DND-41 (cell line): ENCODE measurements around the gene SCART1.
A peak's percentile ranks its signal among the peaks of the same experiment; 100 is the strongest.
"Not testable (repeated sequence)": the region's sequence is repeated elsewhere in the genome, so short reads cannot be mapped to it uniquely, and the experiment has no call there.

Experiments used
- ATAC-seq: fragments of 200-7000 bp; cut with Tn5 transposase; 3 replicates; pipeline ENCODE4 v1.9.1; 2021; ENCODE audit warnings: low read depth; ENCODE audit not compliant: insufficient read depth
- DNase-seq: peaks from one replicate; pipeline ENCODE4 v3.0.0-alpha.2; 2020
- H2AFZ ChIP-seq: 2 replicates; pipeline ENCODE4 v1.6.0; 2012; ENCODE audit warnings: low read depth, low read length
- H3K27ac ChIP-seq: 2 replicates; pipeline ENCODE4 v1.5.1; 2012; ENCODE audit warnings: low read length, inconsistent platforms
- H3K27me3 ChIP-seq: fragments of 200-600 bp; sonication (generic); 2 replicates; pipeline ENCODE4 v1.6.0; 2012; ENCODE audit warnings: low read length, mild to moderate bottlenecking, inconsistent platforms; ENCODE audit not compliant: insufficient read depth, poor library complexity
- H3K36me3 ChIP-seq: 2 replicates; pipeline ENCODE4 v1.5.1; 2012; ENCODE audit warnings: low read length, inconsistent platforms; ENCODE audit not compliant: insufficient read depth
- H3K4me1 ChIP-seq: 2 replicates; pipeline ENCODE4 v1.5.1; 2012; ENCODE audit warnings: mild to moderate bottlenecking, low read length; ENCODE audit not compliant: insufficient read depth
- H3K4me2 ChIP-seq: 2 replicates; pipeline ENCODE4 v1.6.0; 2012; ENCODE audit warnings: mild to moderate bottlenecking, moderate library complexity, low read length, inconsistent platforms; ENCODE audit not compliant: insufficient read depth
- H3K4me3 ChIP-seq, 2 experiments: fragments of 200-600 bp in 1 of 2; shearing (Covaris generic) in 1 of 2; 2 replicates each; pipeline ENCODE4 v1.5.1; 2012 to 2016; ENCODE audit warnings: inconsistent platforms in 2 of 2, low read length in 2 of 2, mild to moderate bottlenecking in 2 of 2, low read depth in 1 of 2, moderate library complexity in 1 of 2
- H3K79me2 ChIP-seq: 2 replicates; pipeline ENCODE4 v1.6.0; 2012; ENCODE audit warnings: low read length, inconsistent platforms; ENCODE audit not compliant: insufficient read depth
- H3K9ac ChIP-seq: 2 replicates; pipeline ENCODE4 v1.6.0; 2012; ENCODE audit warnings: low read depth, mild to moderate bottlenecking, inconsistent platforms, low read length, moderate library complexity
- H3K9me3 ChIP-seq: 2 replicates; pipeline ENCODE4 v1.5.1; 2012; ENCODE audit warnings: low read length, moderate library complexity, mild to moderate bottlenecking, inconsistent platforms; ENCODE audit not compliant: insufficient read depth, severe bottlenecking
- H4K20me1 ChIP-seq: 2 replicates; pipeline ENCODE4 v1.6.0; 2012; ENCODE audit warnings: low read length; ENCODE audit not compliant: insufficient read depth
- EZH2 ChIP-seq: IDR thresholded peaks from 3 replicates; pipeline ENCODE4 v1.6.1; 2012; ENCODE audit warnings: borderline replicate concordance, low read depth, mild to moderate bottlenecking, moderate library complexity, low read length, inconsistent platforms; ENCODE audit not compliant: severe bottlenecking
- TF ChIP-seq, protein P1 (sequence below): IDR thresholded peaks from 2 replicates; pipeline ENCODE4 v1.5.1; 2012; ENCODE audit warnings: borderline replicate concordance, low read length, moderate library complexity, mild to moderate bottlenecking; ENCODE audit not compliant: poor library complexity, severe bottlenecking; ENCODE audit errors: extremely low read depth

SCART1 gene

DNA sequence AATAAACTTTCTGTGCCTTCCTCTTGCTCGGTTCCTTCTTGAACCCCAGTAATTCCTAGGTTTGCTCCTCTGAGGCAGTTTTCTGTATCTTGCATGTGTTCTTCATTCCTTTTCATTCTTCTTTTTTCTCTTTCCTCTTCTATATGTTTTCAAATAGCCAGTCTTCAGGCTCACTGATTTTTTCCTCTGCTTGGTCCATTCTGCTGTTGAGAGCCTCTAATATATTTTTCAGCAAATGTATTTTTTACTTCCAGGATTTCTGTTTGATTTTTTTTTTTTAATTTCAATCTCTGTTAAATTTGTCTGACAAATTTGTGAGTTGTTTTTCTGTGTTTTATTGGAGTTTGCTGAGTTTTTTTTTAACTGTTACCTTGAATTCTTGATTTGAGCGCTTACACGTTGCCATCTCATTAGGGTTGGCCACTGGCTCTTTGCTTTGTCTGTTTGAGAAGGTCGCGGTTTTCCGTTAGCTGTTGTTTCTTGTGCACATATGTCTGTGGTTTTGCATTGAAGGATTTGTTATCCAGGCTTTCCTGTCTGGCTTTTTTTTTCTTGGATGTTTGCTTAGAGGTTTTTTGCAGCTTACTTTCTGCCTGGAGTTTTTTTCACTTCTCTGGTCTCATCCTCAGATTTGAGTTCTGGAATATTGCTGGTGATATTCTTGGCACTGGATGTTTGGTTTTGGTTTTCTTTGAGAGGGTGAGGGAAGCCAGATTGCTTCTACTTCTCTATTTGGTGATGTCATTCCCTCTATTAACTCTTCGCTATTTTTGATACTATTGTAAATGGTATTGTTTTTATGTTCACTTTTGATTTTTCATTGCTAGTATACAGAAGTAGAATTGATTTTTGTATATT, 42.0 kb upstream of the SCART1 start:
- H3K79me2 ChIP-seq = peaks cover 73% of the 10 kb centered on the region

DNA sequence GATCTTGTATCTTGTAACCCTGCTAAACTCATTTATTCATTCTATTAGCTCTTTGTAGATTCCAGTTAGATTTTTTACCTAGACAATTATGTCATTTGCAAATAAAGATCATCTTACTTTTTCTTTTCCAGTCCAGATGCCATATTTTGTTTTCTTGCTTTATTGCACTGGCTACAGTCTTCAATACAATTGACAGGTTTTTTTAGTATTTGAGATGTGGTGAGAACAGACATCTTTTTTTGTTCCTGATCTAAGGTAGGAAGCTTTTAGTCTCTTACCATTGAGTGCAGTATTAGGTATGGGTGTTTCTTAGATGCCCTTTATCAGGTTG, 41.4 kb upstream of the SCART1 start:
- Histone ChIP-seq H3K27ac (no peak overlapping the region), H3K9me3 (peaks cover 60% of the 10 kb centered on the region), H4K20me1 (no peaks in the 10 kb centered on the region), H3K27me3 (no peaks in the 10 kb centered on the region), H3K79me2 (peaks cover 67% of the 10 kb centered on the region), H3K4me3 (no peak overlapping the region), H2AFZ (no peak overlapping the region), H3K4me1 (no peaks in the 10 kb centered on the region), H3K4me2 (no peak overlapping the region), H3K36me3 (peaks cover 78% of the 10 kb centered on the region), H3K9ac (no peak overlapping the region)
- no peak for TF ChIP-seq EZH2
- TF ChIP-seq, protein P1, sequence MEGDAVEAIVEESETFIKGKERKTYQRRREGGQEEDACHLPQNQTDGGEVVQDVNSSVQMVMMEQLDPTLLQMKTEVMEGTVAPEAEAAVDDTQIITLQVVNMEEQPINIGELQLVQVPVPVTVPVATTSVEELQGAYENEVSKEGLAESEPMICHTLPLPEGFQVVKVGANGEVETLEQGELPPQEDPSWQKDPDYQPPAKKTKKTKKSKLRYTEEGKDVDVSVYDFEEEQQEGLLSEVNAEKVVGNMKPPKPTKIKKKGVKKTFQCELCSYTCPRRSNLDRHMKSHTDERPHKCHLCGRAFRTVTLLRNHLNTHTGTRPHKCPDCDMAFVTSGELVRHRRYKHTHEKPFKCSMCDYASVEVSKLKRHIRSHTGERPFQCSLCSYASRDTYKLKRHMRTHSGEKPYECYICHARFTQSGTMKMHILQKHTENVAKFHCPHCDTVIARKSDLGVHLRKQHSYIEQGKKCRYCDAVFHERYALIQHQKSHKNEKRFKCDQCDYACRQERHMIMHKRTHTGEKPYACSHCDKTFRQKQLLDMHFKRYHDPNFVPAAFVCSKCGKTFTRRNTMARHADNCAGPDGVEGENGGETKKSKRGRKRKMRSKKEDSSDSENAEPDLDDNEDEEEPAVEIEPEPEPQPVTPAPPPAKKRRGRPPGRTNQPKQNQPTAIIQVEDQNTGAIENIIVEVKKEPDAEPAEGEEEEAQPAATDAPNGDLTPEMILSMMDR = no peak
- ATAC-seq (no peak), DNase-seq (no peak)

More for the DNA sequence above, 42.0 kb upstream of the SCART1 start:
- Histone ChIP-seq H3K4me3 (no peak overlapping the region), H3K4me2 (no peak overlapping the region), H3K27me3 (no peaks in the 10 kb centered on the region), H3K36me3 (peaks cover 84% of the 10 kb centered on the region), H3K4me1 (no peaks in the 10 kb centered on the region), H3K27ac (no peak overlapping the region), H3K9me3 (peaks cover 66% of the 10 kb centered on the region), H3K9ac (no peak overlapping the region), H2AFZ (no peak overlapping the region), H4K20me1 (no peaks in the 10 kb centered on the region)
- ATAC-seq (no peak), DNase-seq (no peak)
- TF ChIP-seq EZH2 = no peak
- TF ChIP-seq, protein P1 = no peak

DNA sequence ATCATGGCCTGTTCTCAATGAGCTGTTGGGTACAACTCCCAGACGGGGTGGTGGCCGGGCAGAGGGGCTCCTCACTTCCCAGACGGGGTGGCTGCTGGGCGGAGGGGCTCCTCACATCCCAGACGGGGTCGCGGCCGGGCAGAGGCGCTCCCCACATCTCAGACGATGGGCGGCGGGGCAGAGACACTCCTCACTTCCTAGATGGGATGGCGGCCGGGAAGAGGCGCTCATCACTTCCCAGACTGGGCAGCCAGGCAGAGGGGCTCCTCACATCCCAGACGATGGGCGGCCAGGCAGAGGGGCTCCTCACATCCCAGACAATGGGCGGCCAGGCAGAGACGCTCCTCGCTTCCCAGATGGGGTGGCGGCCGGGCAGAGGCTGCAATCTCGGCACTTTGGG, 39.3 kb upstream of the SCART1 start:
- H3K9me3 ChIP-seq = peaks cover 49% of the 10 kb centered on the region
- DNase-seq = peak; percentile 4
- H3K79me2 ChIP-seq = peaks cover 50% of the 10 kb centered on the region
- H3K27ac ChIP-seq, H3K4me2 ChIP-seq, H3K4me3 ChIP-seq, H3K4me1 ChIP-seq, ATAC-seq, H4K20me1 ChIP-seq, H3K9ac ChIP-seq, H2AFZ ChIP-seq, H3K27me3 ChIP-seq: not testable (repeated sequence)
- H3K36me3 ChIP-seq = peaks cover 72% of the 10 kb centered on the region

DNA sequence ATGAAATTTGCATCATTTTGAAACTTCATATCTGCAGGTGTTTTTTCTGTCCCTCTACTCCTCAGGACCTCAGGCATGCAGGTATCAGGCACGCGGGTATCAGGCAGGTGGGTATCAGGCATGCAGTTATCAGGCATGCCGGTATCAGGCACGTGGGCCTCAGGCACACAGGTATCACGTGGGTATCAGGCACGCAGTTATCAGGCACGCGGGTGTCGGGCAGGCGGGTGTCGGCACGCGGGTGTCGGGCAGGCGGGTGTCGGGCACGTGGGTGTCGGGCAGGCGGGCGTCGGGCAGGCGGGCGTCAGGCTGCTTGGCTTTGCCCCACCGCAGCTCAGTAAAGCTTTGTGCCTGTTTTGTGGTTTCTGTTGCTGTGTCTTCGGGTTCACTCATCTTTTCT, 38.0 kb upstream of the SCART1 start:
- peaks cover 72% of the 10 kb centered on the region for H3K36me3 ChIP-seq
- no peaks in the 10 kb centered on the region for H3K4me1 ChIP-seq
- H3K27me3 ChIP-seq = no peaks in the 10 kb centered on the region
- no peak overlapping the region for H3K27ac ChIP-seq
- no peak overlapping the region for H3K4me3 ChIP-seq
- no peak for TF ChIP-seq EZH2
- TF ChIP-seq, protein P1 = no peak
- H3K79me2 ChIP-seq = peaks cover 38% of the 10 kb centered on the region
- DNase-seq (no peak), ATAC-seq (no peak)
- peaks cover 37% of the 10 kb centered on the region for H3K9me3 ChIP-seq
- H3K9ac ChIP-seq = no peak overlapping the region
- no peaks in the 10 kb centered on the region; the same call in 1 of the 2 replicates for H4K20me1 ChIP-seq
- no peak overlapping the region for H2AFZ ChIP-seq
- H3K4me2 ChIP-seq = no peak overlapping the region
